WTC11 (cell line): ENCODE data around the gene FBXW2.

Experiments used
- GABPB1 ChIP-seq: sonication (generic); formaldehyde crosslinking; IDR thresholded peaks from 2 replicates; pipeline ENCODE4 v1.8.1; 2023; ENCODE audit warnings: mild to moderate bottlenecking, missing genetic modification reagents
- NR1H2 ChIP-seq: sonication (generic); formaldehyde crosslinking; IDR thresholded peaks from 2 replicates; pipeline ENCODE4 v1.9.0; 2021; ENCODE audit warnings: mild to moderate bottlenecking, moderate library complexity, missing genetic modification reagents
- ZNF121 ChIP-seq: sonication (generic); formaldehyde crosslinking; IDR thresholded peaks from 2 replicates; pipeline ENCODE4 v1.8.0; 2023; ENCODE audit warnings: missing genetic modification reagents
- TF ChIP-seq, protein P1 (sequence below): fragments of 200-600 bp; IDR thresholded peaks from 2 replicates; pipeline ENCODE4 v1.8.0; 2022; ENCODE audit warnings: antibody characterized with exemption

DNA sequence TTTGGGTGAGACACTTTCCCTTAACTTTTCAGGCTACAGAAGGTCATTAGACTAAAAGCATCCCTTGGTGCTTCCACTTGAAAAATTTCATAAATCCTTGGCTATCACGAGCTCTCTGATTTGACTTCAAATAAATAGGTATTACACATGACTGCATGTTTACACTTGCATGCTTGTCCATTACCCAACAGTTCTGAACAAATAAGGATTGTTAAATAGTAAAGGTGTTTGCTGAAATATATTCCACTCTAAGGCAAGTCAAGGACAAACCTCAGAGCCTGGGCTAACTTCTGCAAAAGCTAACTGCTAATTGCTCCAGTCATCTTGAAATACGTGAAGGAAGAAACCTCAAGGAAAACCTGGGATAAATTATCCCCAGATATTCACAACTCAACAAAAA, 14.5 kb downstream of the FBXW2 start:
- peak; percentile 58; the same call in 1 of the 2 replicates for TF ChIP-seq GABPB1 (CRISPR knock-in tag)
- TF ChIP-seq, protein P1, sequence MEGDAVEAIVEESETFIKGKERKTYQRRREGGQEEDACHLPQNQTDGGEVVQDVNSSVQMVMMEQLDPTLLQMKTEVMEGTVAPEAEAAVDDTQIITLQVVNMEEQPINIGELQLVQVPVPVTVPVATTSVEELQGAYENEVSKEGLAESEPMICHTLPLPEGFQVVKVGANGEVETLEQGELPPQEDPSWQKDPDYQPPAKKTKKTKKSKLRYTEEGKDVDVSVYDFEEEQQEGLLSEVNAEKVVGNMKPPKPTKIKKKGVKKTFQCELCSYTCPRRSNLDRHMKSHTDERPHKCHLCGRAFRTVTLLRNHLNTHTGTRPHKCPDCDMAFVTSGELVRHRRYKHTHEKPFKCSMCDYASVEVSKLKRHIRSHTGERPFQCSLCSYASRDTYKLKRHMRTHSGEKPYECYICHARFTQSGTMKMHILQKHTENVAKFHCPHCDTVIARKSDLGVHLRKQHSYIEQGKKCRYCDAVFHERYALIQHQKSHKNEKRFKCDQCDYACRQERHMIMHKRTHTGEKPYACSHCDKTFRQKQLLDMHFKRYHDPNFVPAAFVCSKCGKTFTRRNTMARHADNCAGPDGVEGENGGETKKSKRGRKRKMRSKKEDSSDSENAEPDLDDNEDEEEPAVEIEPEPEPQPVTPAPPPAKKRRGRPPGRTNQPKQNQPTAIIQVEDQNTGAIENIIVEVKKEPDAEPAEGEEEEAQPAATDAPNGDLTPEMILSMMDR = no peak
- no peak for TF ChIP-seq NR1H2 (CRISPR knock-in tag)
- TF ChIP-seq ZNF121 (CRISPR knock-in tag) = no peak
